Natural killer cell treated with Interleukin-12 subunit alpha and Interleukin-12 subunit beta and Interleukin-15 and Interleukin-18, amount 100 ng/mL, for 72 hours (primary cell): ENCODE results near the gene CNOT10. TPM values are rescaled to one million over a fixed set of nuclear protein-coding genes. Genes with fewer than 3 reads are reported as not detected.
"Not testable (repeated sequence)": the region's sequence is repeated elsewhere in the genome, so short reads cannot be mapped to it uniquely, and the experiment has no call there.

Source experiments
- ATAC-seq, 2 donors: fragments of 150-1000 bp; cut with Tn5 transposase in 1 of 2; sonication (Bioruptor Pico), chemical (Tn5 transposase) in 1 of 2; 2 replicates each; pipeline ENCODE4 v1.10.0; 2021
- DNase-seq: peaks from one replicate; pipeline ENCODE4 v3.0.0; 2022; ENCODE audit warnings: low spot score
- H3K27ac Mint-ChIP-seq, 2 donors: 1 replicate in 1 of 2; 2 replicates in 1 of 2; pipeline ENCODE4 v1.8.0; 2022; ENCODE audit warnings: mixed read lengths in 2 of 2, mild to moderate bottlenecking in 1 of 2, moderate library complexity in 1 of 2
- H3K27me3 Mint-ChIP-seq, 2 donors: 1 replicate in 1 of 2; 2 replicates in 1 of 2; pipeline ENCODE4 v1.8.0; 2022; ENCODE audit warnings: mixed read lengths in 2 of 2
- H3K36me3 Mint-ChIP-seq: one replicate; pipeline ENCODE4 v1.8.0; 2022; ENCODE audit warnings: mixed read lengths
- H3K4me1 Mint-ChIP-seq, 2 donors: 1 replicate in 1 of 2; 2 replicates in 1 of 2; pipeline ENCODE4 v1.8.0; 2022; ENCODE audit warnings: low read depth in 2 of 2, mixed read lengths in 2 of 2, mild to moderate bottlenecking in 1 of 2
- H3K4me3 Mint-ChIP-seq: one replicate; pipeline ENCODE4 v1.8.0; 2022; ENCODE audit warnings: mixed read lengths
- H3K9me3 Mint-ChIP-seq: 2 replicates; pipeline ENCODE4 v1.8.0; 2022; ENCODE audit warnings: mixed read lengths
- total RNA-seq, 2 donors: library from RNA; stranded (reverse); gene quantifications; one replicate each; pipeline ENCODE4 v1.2.3, GENCODE V29; 2022

Gene CNOT10
- total RNA-seq, 2 donors from 2014 or later: 46.5 to 53.9 TPM

- not testable (repeated sequence) for H3K4me3 Mint-ChIP-seq, H3K36me3 Mint-ChIP-seq, ATAC-seq, DNase-seq, H3K9me3 Mint-ChIP-seq, H3K4me1 Mint-ChIP-seq, H3K27ac Mint-ChIP-seq, H3K27me3 Mint-ChIP-seq
Observed at GRCh38 chr3:32669226-32669625, 15.8 kb upstream of the CNOT10 start.

GRCh38 chr3:32673730-32674129 lies 11.3 kb upstream of the CNOT10 start:
- not testable (repeated sequence) for H3K36me3 Mint-ChIP-seq, H3K27me3 Mint-ChIP-seq, H3K27ac Mint-ChIP-seq, H3K4me3 Mint-ChIP-seq, ATAC-seq, DNase-seq, H3K9me3 Mint-ChIP-seq, H3K4me1 Mint-ChIP-seq

- DNase-seq: no peak
- peaks cover 0 to 7% of the 10 kb centered on the region in 2 donors for H3K27me3 Mint-ChIP-seq
- H3K4me1 Mint-ChIP-seq: no peaks in the 10 kb centered on the region
- H3K4me3 Mint-ChIP-seq: no peak overlapping the region
- H3K36me3 Mint-ChIP-seq: no peaks in the 10 kb centered on the region
- H3K9me3 Mint-ChIP-seq: no peaks in the 10 kb centered on the region
- ATAC-seq: no peak
- no peak overlapping the region for H3K27ac Mint-ChIP-seq
Observed at GRCh38 chr3:32675164-32675563, 9.8 kb upstream of the CNOT10 start.

GRCh38 chr3:32675650-32676049 lies 9.3 kb upstream of the CNOT10 start:
- Mint-ChIP-seq H3K27me3 (peaks cover 0 to 7% of the 10 kb centered on the region in 2 donors), H3K4me1 (no peaks in the 10 kb centered on the region), H3K27ac (no peak overlapping the region), H3K9me3 (no peaks in the 10 kb centered on the region), H3K36me3 (no peaks in the 10 kb centered on the region), H3K4me3 (no peak overlapping the region)
- ATAC-seq (no peak), DNase-seq (no peak)

GRCh38 chr3:32681811-32682210 lies 3.2 kb upstream of the CNOT10 start:
- ATAC-seq (no peak), DNase-seq (no peak)
- H3K4me1 Mint-ChIP-seq: peaks cover 15 to 17% of the 10 kb centered on the region in 2 donors
- no peaks in the 10 kb centered on the region for H3K9me3 Mint-ChIP-seq
- H3K4me3 Mint-ChIP-seq: no peak overlapping the region
- no peak overlapping the region for H3K27ac Mint-ChIP-seq
- H3K36me3 Mint-ChIP-seq: no peaks in the 10 kb centered on the region
- H3K27me3 Mint-ChIP-seq: peaks cover 0 to 7% of the 10 kb centered on the region in 2 donors

- peak overlapping the region; percentile 93 for H3K4me3 Mint-ChIP-seq
- H3K27me3 Mint-ChIP-seq: peaks cover 0 to 4% of the 10 kb centered on the region in 2 donors
- DNase-seq (no peak), ATAC-seq (no peak)
- H3K9me3 Mint-ChIP-seq: no peaks in the 10 kb centered on the region
- peaks cover 5% of the 10 kb centered on the region for H3K36me3 Mint-ChIP-seq
- H3K4me1 Mint-ChIP-seq: peaks cover 23 to 27% of the 10 kb centered on the region in 2 donors
- peak overlapping the region; percentile 79 to 86 for H3K27ac Mint-ChIP-seq
Observed at GRCh38 chr3:32684029-32684799, 774 bp upstream of the CNOT10 start.

- H3K27me3 Mint-ChIP-seq: no peaks in the 10 kb centered on the region
- no peak for DNase-seq
- H3K4me3 Mint-ChIP-seq: peak overlapping the region; percentile 93
- peaks cover 27 to 30% of the 10 kb centered on the region in 2 donors for H3K4me1 Mint-ChIP-seq
- no peak for ATAC-seq
- H3K9me3 Mint-ChIP-seq: no peaks in the 10 kb centered on the region
- peak overlapping the region; percentile 79 to 86 for H3K27ac Mint-ChIP-seq
- peaks cover 5% of the 10 kb centered on the region for H3K36me3 Mint-ChIP-seq
Observed at GRCh38 chr3:32685543-32686185, 676 bp downstream of the CNOT10 start.

GRCh38 chr3:32686713-32687112 lies 1.7 kb downstream of the CNOT10 start:
- H3K4me1 Mint-ChIP-seq: peaks cover 27 to 30% of the 10 kb centered on the region in 2 donors
- ATAC-seq (no peak), DNase-seq (no peak)
- H3K9me3 Mint-ChIP-seq: no peaks in the 10 kb centered on the region
- H3K27me3 Mint-ChIP-seq: no peaks in the 10 kb centered on the region
- peaks cover 5% of the 10 kb centered on the region for H3K36me3 Mint-ChIP-seq
- peak overlapping the region; percentile 93 for H3K4me3 Mint-ChIP-seq
- H3K27ac Mint-ChIP-seq: peak overlapping the region in 1 of 2 donors; percentile 86

GRCh38 chr3:32691847-32692246 lies 6.9 kb downstream of the CNOT10 start:
- no peak for ATAC-seq
- no peak overlapping the region for H3K27ac Mint-ChIP-seq
- no peak overlapping the region for H3K4me3 Mint-ChIP-seq
- no peak for DNase-seq
- H3K4me1 Mint-ChIP-seq: peaks cover 10 to 15% of the 10 kb centered on the region in 2 donors
- no peaks in the 10 kb centered on the region for H3K27me3 Mint-ChIP-seq
- H3K36me3 Mint-ChIP-seq: peaks cover 5% of the 10 kb centered on the region
- no peaks in the 10 kb centered on the region for H3K9me3 Mint-ChIP-seq

GRCh38 chr3:32696523-32696922 lies 11.5 kb downstream of the CNOT10 start:
- Mint-ChIP-seq H3K27me3 (no peaks in the 10 kb centered on the region), H3K4me3 (no peak overlapping the region), H3K4me1 (peaks cover 3 to 6% of the 10 kb centered on the region in 2 donors), H3K27ac (no peak overlapping the region), H3K36me3 (no peaks in the 10 kb centered on the region), H3K9me3 (no peaks in the 10 kb centered on the region)
- DNase-seq (no peak), ATAC-seq (no peak)

- Mint-ChIP-seq H3K4me1 (peaks cover 10% of the 10 kb centered on the region in 2 donors), H3K4me3 (no peak overlapping the region), H3K36me3 (no peaks in the 10 kb centered on the region), H3K9me3 (no peaks in the 10 kb centered on the region), H3K27ac (no peak overlapping the region), H3K27me3 (no peaks in the 10 kb centered on the region)
- no peak for DNase-seq
- no peak for ATAC-seq
Observed at GRCh38 chr3:32698506-32698905, 13.5 kb downstream of the CNOT10 start.

GRCh38 chr3:32699429-32699828 lies 14.4 kb downstream of the CNOT10 start:
- Mint-ChIP-seq H3K4me1 (peaks cover 12 to 13% of the 10 kb centered on the region in 2 donors), H3K36me3 (no peaks in the 10 kb centered on the region), H3K9me3 (no peaks in the 10 kb centered on the region), H3K27ac (no peak overlapping the region), H3K4me3 (no peak overlapping the region), H3K27me3 (no peaks in the 10 kb centered on the region)
- ATAC-seq: no peak
- DNase-seq: no peak

- no peaks in the 10 kb centered on the region for H3K27me3 Mint-ChIP-seq
- no peak overlapping the region for H3K27ac Mint-ChIP-seq
- no peak for ATAC-seq
- DNase-seq: no peak
- H3K36me3 Mint-ChIP-seq: no peaks in the 10 kb centered on the region
- no peak overlapping the region for H3K4me3 Mint-ChIP-seq
- peaks cover 12 to 13% of the 10 kb centered on the region in 2 donors for H3K4me1 Mint-ChIP-seq
- H3K9me3 Mint-ChIP-seq: no peaks in the 10 kb centered on the region
Observed at GRCh38 chr3:32700244-32700643, 15.3 kb downstream of the CNOT10 start.

GRCh38 chr3:32703491-32703972 lies 18.5 kb downstream of the CNOT10 start:
- Mint-ChIP-seq H3K27ac (peak overlapping the region in 1 of 2 donors; percentile 30), H3K9me3 (no peaks in the 10 kb centered on the region), H3K4me1 (peaks cover 12 to 16% of the 10 kb centered on the region in 2 donors), H3K4me3 (no peak overlapping the region), H3K27me3 (no peaks in the 10 kb centered on the region), H3K36me3 (no peaks in the 10 kb centered on the region)
- no peak for DNase-seq
- ATAC-seq: no peak
